AG09309 (cell line): ENCODE results near the gene ADAMTSL5.
"Not testable (repeated sequence)": the region's sequence is repeated elsewhere in the genome, so short reads cannot be mapped to it uniquely, and the experiment has no call there.

Source experiments
- DNase-seq: peaks from one replicate; pipeline ENCODE4 v3.0.0-alpha.2; 2010; ENCODE audit warnings: low read depth
- H3K4me3 ChIP-seq: 2 replicates; pipeline ENCODE4 v1.5.1; 2011; ENCODE audit warnings: mild to moderate bottlenecking, low read depth, low read length, moderate library complexity; ENCODE audit not compliant: control insufficient read depth
- CTCF ChIP-seq: IDR thresholded peaks from 2 replicates; pipeline ENCODE4 v1.5.1; 2011; ENCODE audit warnings: mild to moderate bottlenecking, low read depth, low read length, inconsistent platforms; ENCODE audit not compliant: insufficient read depth, control insufficient read depth; ENCODE audit errors: missing control alignments

The ADAMTSL5 gene

GRCh38 chr19:1538978-1539377 is 26.2 kb upstream of the ADAMTSL5 start:
- no peak overlapping the region; the same call in 1 of the 2 replicates for H3K4me3 ChIP-seq
- DNase-seq = no peak
- no peak for TF ChIP-seq CTCF

GRCh38 chr19:1535699-1536098 is 22.9 kb upstream of the ADAMTSL5 start:
- H3K4me3 ChIP-seq, DNase-seq: not testable (repeated sequence)

- no peak for TF ChIP-seq CTCF
- no peak for DNase-seq
- H3K4me3 ChIP-seq = no peak overlapping the region
These were observed 22.2 kb upstream of the ADAMTSL5 start for GRCh38 chr19:1534972-1535371.

GRCh38 chr19:1533510-1534150 is 20.8 kb upstream of the ADAMTSL5 start:
- TF ChIP-seq CTCF = no peak
- DNase-seq = no peak
- H3K4me3 ChIP-seq = no peak overlapping the region

- no peak for TF ChIP-seq CTCF
- no peak overlapping the region for H3K4me3 ChIP-seq
- DNase-seq = no peak
These were observed 19.2 kb upstream of the ADAMTSL5 start for GRCh38 chr19:1532003-1532402.

GRCh38 chr19:1531587-1531986 is 18.8 kb upstream of the ADAMTSL5 start:
- no peak for TF ChIP-seq CTCF
- H3K4me3 ChIP-seq = no peak overlapping the region
- DNase-seq = no peak

GRCh38 chr19:1530856-1531255 is 18.0 kb upstream of the ADAMTSL5 start:
- not testable (repeated sequence) for DNase-seq, H3K4me3 ChIP-seq

GRCh38 chr19:1529430-1529816 is 16.6 kb upstream of the ADAMTSL5 start:
- H3K4me3 ChIP-seq = no peak overlapping the region
- no peak for TF ChIP-seq CTCF
- no peak for DNase-seq
